T-helper 2 cell (primary cell): ENCODE measurements around the gene C1orf21.
"Not testable (repeated sequence)": the region's sequence is repeated elsewhere in the genome, so short reads cannot be mapped to it uniquely, and the experiment has no call there.

ENCODE experiments used
- DNase-seq, 5 experiments: peaks; one replicate each; pipeline versions ENCODE4 v3.0.0 to v3.0.0-alpha.2; 2012 to 2022

The C1orf21 gene

GRCh38 chr1:184608581-184608980 is 221.8 kb downstream of the C1orf21 start:
- no peak for DNase-seq

- DNase-seq, result no peak
Measured at GRCh38 chr1:184608990-184609389, 222.2 kb downstream of the C1orf21 start.

- no peak for DNase-seq
Measured at GRCh38 chr1:184610876-184611595, 224.2 kb downstream of the C1orf21 start.

- not testable (repeated sequence) for DNase-seq
Measured at GRCh38 chr1:184612229-184612628, 225.4 kb downstream of the C1orf21 start.

DNA sequence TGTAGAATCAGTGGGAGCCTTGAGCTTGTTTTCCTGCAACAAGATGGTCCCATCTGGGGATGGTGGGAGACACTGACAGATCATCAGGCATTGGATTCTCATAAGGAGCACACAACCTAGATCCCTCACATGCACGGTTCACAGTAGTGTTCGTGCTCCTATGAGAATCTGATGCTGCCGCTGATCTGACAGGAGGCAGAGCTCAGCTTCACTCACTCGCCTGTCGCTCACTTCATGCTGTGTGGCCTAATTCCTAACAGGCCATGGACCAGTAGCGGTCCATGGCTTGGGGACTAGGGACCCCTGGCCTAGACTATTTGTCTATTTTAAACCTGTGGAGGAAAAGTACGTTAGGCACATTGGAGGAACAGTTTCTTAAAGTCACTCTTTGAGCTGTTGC is 227.8 kb downstream of the C1orf21 start:
- no peak for DNase-seq

GRCh38 chr1:184615301-184615700 is 228.5 kb downstream of the C1orf21 start:
- DNase-seq, result no peak

DNA sequence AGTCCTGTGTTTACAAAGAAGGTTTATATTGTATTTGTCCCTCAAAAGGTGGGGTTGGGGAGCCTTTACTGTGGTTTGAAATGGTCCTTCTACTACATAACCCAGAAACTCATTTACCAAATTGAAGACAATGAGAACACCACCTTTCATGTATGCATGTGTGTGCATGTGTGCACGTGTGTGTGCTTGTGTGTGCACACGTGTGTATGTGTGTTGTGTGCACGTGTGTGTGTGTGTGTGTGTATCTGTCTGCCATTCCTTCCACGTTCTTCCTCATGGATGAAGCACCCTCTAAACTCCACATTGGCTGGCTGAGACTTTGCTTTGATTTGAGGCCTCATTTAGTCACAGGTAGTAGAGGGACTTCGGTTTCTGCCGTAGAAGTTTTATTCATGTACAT is 229.7 kb downstream of the C1orf21 start:
- no peak for DNase-seq

- no peak for DNase-seq
Measured at GRCh38 chr1:184617433-184618029, 230.7 kb downstream of the C1orf21 start.

GRCh38 chr1:184618851-184619250 is 232.0 kb downstream of the C1orf21 start:
- DNase-seq, result no peak

DNA sequence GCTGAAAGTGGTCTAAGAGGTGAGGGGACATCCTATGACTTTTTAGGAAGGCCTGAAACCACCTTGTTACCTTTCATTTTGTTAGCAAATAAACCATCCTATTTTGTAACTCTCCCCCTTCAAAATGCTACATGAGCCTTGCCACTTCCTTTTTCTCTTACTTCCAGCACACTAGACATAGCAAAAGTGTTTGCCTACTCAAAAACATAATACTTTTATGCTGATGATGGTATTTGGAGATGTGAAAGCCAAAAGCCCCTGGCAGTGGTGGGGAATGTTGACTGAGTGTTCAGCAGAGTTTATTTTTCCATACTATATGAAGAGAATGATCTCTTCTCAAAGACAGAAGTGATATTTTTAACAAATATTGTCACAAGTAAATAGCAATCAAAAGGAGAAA is 233.6 kb downstream of the C1orf21 start:
- no peak for DNase-seq

DNA sequence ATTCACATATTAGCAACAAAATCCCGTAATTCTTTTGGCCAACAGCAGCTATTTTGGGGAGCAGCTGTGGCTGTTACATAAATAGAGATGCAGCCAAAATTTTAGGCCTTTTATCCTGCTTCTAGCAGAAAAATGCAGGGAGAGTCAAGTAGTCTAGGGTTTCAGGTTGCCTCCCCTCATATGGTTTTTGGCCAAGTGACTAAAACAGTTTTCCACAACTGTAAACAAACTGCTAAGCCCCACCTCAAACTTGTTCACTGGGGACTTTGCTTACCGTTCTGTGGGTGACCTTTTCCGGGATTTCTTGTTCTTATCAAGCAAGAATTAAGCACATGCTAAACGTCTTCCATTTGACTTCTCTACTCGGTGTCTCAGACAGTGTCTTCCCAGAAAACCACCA is 234.4 kb downstream of the C1orf21 start:
- DNase-seq, result no peak

GRCh38 chr1:184622136-184622823 is 235.5 kb downstream of the C1orf21 start:
- no peak for DNase-seq

GRCh38 chr1:184623404-184623803 is 236.6 kb downstream of the C1orf21 start:
- DNase-seq, result no peak

GRCh38 chr1:184624051-184624450 is 237.2 kb downstream of the C1orf21 start:
- no peak for DNase-seq

DNA sequence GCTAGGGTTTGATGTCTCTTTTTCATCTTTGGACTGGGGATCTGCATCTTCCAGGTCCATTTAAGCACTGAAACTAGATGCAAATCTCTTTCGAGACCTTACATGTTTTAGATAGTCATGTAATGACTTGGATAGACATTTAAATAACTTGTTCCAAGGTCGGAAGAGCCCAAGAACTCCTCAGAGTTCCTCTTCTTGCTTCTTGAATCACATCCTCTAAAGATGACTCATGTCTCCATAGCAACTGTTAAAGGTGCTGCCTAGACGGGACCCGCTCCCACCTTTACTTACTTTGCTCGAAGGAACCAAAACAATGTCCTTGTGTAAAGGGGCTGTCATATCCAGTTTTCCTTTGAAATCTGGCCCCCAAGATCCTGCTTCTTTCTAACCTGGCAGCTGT is 237.8 kb downstream of the C1orf21 start:
- no peak for DNase-seq

DNA sequence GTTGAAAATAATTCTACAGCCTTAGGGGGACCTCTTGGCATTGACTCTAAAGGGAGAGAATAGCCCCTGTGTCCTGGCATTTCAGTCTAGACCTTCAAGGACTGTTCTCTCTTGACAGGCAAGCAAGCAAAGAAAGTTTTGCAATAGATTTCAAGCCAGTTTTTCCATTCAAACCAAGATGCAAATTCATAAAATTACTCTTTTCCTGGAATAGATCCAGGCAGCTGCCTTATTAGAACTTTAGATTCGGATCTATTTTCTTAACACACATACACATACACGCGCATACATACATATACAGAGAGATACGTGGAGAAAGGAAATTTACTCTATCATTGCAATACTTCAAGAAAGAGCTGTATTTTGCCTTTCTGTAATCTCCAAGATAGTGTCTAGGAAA is 238.4 kb downstream of the C1orf21 start:
- no peak for DNase-seq

- no peak for DNase-seq
Measured at GRCh38 chr1:184626076-184627006, 239.5 kb downstream of the C1orf21 start.

DNA sequence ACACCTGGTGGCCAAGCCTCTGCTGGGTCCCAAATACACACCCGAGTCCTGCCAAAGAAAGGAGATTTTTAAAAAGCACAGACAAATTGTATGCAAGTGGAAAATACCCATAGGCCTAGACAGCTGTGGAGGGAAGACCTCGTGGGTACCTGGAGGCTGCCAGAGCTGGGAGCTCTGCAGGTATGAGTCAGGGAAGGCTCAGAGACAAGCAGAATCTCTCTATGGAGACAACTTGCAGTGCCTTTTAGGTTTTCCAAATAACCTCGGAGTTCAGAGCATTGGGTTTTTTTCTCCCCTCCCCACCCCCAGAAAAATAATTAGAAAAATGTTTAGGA is 240.1 kb downstream of the C1orf21 start:
- no peak for DNase-seq

GRCh38 chr1:184629266-184629665 is 242.4 kb downstream of the C1orf21 start:
- peak in 1 of 5 experiments; percentile 4 for DNase-seq

GRCh38 chr1:184630679-184631060 is 243.8 kb downstream of the C1orf21 start:
- DNase-seq, result no peak

DNA sequence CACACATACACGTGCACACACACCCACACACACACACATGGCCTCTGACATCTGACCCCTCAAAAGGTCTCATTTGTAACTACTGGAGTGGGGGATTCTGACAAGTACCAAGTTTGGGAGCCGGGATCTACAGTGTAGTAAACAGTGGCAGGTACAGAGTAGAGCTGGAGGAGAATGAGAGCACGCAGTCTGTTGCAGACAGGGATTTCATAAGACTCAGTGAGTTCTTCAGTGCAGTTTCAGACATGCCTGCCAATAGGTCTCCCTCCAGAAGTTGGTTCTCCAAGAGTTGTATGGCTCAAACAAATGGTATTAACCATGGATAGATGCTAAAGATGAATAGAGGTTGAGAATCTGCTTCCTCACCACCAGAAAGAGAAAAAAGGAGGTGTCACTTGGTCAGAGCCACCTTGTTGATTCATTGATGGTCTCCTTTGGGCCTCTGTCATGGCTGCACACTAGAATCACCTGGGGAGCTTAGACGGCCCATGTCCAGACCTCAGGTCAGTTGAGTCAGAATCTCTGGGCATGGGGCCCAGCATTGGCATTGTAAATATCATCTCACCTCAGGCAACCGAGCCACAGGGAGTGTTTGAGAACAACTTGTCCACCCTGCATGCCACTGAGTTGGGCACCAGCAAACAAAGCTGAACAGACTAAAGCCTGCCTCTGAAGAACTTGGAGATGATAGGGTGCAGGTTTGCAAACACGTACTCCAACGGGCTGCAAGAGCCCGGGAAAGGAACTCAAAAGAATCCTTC is 245.8 kb downstream of the C1orf21 start:
- DNase-seq, result no peak

DNA sequence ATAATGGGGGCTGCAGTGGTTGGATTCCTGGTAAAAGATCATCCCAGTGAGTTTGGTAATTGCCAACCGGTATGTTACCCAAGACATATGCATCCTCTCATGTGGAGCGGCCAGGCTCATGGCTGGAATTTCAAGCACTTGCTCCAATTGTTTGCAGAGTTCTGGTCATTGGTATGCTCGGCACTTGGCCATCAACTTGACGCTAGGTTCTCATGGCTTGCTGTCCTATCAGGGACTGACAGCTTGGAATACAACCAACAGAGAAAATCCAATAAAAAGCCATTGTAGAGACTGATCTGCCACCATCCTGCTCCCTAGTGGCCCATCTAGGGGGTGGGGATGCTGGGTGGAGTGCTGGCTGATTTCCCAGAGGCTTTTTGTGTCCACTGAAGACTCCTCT is 247.0 kb downstream of the C1orf21 start:
- DNase-seq, result no peak
